OCI-LY7 (cell line): ENCODE data around the gene STIM2.

Experiments
- EZH2phosphoT487 ChIP-seq: fragments of 200-600 bp; sonication (generic); IDR thresholded peaks from 2 replicates; pipeline ENCODE4 v1.6.1; 2018; ENCODE audit warnings: low read depth, borderline replicate concordance, mild to moderate bottlenecking, mixed run types, antibody characterized with exemption, low read length, moderate library complexity, mixed read lengths
- TF ChIP-seq, protein P1 (sequence below): fragments of 200-600 bp; sonication (generic); conservative IDR thresholded peaks from 2 replicates; pipeline ENCODE4 v1.5.1; 2014; ENCODE audit warnings: mild to moderate bottlenecking, antibody characterized with exemption, low read length, moderate library complexity, mixed read lengths

DNA sequence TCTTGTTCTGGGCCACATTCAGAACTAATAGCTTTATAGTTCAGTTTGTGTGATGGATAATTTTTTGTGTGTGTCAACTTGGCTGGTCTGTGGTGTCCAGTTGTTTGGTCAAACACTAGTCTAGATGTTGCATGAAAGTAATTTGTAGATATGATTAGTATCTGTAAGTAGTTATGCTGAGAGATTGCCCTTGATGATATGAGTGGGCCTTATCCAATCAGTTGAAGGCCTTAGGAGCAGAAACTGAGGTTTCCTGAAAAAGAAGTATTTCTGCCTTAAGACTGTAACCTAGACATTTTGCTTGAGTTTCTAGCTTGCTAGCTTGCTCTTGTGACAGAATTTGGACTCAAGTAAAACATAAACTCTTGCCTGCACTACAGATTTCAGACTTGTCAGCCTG lies 30.4 kb downstream of the STIM2 start:
- TF ChIP-seq, protein P1, sequence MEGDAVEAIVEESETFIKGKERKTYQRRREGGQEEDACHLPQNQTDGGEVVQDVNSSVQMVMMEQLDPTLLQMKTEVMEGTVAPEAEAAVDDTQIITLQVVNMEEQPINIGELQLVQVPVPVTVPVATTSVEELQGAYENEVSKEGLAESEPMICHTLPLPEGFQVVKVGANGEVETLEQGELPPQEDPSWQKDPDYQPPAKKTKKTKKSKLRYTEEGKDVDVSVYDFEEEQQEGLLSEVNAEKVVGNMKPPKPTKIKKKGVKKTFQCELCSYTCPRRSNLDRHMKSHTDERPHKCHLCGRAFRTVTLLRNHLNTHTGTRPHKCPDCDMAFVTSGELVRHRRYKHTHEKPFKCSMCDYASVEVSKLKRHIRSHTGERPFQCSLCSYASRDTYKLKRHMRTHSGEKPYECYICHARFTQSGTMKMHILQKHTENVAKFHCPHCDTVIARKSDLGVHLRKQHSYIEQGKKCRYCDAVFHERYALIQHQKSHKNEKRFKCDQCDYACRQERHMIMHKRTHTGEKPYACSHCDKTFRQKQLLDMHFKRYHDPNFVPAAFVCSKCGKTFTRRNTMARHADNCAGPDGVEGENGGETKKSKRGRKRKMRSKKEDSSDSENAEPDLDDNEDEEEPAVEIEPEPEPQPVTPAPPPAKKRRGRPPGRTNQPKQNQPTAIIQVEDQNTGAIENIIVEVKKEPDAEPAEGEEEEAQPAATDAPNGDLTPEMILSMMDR = no peak
- no peak for TF ChIP-seq EZH2phosphoT487
